Activated gamma-delta T cell treated with anti-CD3 and anti-CD28 coated beads, Interleukin-2, amount 50 U/mL, for 16 hours (primary cell): Measurements from ENCODE around the gene UBC.
"Not testable (repeated sequence)": the region's sequence is repeated elsewhere in the genome, so short reads cannot be mapped to it uniquely, and the experiment has no call there.

ENCODE experiments used
- DNase-seq: peaks from one replicate; pipeline ENCODE4 v3.0.0-alpha.2; 2020; ENCODE audit warnings: low read depth

Gene UBC

DNA sequence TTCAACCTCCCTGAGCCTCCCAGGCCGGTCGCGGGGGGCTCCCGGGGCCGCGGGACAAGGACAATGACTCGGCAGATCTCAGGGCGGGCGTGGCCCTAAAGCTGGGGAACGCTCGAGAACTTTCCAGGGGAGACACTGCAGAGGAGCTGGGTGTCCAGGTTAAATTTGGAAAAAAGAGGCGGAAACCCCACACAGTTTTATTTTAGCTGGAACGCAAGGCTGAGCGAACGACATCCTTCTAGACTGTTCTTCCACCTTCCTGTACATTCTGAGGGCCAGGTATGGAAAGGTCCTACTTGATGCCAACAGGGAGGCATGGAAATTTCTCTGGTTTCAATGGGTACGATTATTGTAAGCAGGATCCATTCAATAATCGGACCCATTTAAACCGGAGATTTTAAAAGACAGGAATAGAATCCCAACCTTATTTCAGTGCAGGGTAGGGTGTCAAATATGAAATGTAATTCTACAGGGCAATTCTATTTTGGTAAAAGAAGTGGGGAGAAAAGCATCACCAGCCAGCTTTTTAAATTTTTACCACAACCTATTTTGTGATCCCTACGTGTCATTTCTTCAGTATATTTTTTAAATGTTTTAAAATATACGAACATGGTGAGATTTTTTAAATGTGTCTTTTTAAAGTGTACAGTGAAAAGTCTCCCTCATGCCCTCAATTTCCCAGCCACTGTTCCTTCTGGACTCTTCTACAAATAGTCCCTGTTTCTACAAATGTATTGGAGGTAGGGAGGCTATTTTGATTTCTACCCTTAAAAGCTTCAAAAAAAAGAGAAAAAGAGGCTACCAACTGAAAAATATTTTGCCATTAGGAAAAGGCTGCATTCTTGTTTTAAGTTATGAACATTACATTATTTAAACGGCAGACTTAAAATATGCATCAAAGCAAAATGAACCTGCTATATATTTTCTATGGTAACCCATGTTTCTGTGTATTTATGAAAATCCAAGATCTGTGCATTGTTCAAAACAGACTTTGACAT lies 1.1 kb upstream of the UBC start:
- DNase-seq, result no peak

DNA sequence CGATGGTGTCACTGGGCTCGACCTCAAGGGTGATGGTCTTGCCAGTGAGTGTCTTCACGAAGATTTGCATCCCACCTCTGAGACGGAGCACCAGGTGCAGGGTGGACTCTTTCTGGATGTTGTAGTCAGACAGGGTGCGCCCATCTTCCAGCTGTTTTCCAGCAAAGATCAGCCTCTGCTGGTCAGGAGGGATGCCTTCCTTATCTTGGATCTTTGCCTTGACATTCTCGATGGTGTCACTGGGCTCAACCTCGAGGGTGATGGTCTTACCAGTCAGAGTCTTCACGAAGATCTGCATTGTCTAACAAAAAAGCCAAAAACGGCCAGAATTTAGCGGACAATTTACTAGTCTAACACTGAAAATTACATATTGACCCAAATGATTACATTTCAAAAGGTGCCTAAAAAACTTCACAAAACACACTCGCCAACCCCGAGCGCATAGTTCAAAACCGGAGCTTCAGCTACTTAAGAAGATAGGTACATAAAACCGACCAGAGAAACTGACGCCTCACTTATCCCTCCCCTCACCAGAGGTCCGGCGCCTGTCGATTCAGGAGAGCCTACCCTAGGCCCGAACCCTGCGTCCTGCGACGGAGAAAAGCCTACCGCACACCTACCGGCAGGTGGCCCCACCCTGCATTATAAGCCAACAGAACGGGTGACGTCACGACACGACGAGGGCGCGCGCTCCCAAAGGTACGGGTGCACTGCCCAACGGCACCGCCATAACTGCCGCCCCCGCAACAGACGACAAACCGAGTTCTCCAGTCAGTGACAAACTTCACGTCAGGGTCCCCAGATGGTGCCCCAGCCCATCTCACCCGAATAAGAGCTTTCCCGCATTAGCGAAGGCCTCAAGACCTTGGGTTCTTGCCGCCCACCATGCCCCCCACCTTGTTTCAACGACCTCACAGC lies 717 bp downstream of the UBC start:
- DNase-seq, result peak; percentile 87

DNA sequence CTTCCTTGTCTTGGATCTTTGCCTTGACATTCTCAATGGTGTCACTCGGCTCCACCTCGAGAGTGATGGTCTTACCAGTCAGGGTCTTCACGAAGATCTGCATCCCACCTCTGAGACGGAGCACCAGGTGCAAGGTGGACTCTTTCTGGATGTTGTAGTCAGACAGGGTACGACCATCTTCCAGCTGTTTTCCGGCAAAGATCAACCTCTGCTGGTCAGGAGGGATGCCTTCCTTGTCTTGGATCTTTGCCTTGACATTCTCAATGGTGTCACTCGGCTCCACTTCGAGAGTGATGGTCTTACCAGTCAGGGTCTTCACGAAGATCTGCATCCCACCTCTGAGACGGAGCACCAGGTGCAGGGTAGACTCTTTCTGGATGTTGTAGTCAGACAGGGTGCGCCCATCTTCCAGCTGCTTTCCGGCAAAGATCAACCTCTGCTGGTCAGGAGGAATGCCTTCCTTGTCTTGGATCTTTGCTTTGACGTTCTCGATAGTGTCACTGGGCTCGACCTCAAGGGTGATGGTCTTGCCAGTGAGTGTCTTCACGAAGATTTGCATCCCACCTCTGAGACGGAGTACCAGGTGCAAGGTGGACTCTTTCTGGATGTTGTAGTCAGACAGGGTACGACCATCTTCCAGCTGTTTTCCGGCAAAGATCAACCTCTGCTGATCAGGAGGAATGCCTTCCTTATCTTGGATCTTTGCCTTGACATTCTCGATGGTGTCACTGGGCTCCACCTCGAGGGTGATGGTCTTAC lies 1.7 kb downstream of the UBC start:
- not testable (repeated sequence) for DNase-seq

DNA sequence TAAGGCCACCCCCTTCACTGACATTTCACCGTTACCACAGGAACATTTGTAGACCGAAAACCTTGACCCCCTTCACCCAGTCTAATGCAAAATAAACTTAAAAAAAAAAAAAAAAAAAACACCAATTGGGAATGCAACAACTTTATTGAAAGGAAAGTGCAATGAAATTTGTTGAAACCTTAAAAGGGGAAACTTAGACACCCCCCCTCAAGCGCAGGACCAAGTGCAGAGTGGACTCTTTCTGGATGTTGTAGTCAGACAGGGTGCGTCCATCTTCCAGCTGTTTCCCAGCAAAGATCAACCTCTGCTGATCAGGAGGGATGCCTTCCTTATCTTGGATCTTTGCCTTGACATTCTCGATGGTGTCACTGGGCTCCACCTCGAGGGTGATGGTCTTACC lies 2.9 kb downstream of the UBC start:
- not testable (repeated sequence) for DNase-seq

DNA sequence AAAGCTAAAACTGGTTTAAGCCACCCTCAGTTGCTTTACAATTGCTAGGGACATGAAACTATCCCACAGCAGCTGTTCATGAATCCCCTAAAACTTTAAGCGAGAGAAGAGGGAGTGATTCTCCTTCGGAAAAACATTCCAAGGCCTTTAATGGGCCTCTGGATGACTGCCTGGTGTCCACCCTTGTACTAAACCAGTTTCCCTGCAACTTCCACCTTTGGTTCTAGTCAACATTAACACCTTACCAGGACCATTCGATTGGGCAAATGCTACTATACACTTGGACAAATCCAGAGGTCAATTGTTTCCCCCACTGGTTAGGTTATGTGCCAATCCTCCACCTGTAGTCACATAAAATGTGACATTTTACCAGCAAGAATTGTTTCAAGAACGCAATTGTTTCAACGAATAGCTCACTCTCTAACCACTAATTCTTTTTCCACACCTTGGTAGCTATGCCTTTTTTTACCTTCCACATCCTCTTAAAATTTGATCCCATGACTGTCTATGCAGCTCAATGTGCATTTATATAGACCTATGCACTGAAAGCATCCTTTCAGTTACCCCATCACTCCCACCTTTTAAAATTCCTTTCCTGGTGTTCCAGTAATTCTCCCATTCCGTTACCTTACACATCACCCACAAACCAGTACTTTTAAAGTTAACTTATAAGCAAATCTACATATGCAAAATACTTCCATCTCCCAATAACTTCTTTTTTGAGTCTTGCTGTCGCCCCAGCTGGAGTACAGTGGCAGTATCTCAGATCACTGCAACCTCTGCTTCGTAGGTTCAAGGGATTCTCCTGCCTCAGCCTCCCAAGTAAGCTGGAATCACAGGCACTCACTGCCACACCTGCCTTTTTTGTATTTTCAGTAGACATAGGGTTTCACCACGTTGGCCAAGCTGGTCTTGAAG lies 3.6 kb downstream of the UBC start:
- no peak for DNase-seq

DNA sequence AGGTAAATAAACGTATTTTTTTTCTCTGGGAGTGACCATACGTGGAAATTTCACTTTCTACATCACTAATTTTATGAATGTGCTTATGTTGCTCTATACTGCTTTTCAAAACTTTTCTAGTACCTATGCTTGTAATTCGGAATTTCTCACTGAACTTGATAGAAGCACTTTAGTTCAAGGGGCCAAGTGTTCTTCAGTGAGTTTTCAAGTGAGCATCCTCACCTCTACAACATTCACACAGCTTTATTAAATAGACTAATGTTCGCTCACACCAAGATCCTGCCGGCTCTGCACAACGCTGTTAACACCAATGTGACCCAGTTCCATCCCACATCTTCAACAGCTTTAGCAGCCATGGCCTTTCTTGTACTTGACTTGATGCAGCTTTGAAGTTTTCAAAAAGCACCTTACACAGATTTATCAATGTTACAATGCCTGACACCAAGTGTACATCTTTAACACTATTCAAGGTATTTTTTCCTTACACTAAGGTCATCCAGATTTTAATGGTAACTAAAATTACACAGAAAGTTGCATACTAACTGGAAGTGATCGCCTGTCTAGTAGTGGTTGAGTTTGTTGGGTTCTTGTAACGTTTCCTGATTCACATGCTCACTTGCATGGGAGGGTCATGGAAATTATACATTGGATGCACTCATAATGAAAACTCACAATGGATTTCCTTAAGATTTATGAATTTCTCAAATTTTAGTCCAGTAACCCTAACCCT lies 4.5 kb downstream of the UBC start:
- DNase-seq, result no peak

DNA sequence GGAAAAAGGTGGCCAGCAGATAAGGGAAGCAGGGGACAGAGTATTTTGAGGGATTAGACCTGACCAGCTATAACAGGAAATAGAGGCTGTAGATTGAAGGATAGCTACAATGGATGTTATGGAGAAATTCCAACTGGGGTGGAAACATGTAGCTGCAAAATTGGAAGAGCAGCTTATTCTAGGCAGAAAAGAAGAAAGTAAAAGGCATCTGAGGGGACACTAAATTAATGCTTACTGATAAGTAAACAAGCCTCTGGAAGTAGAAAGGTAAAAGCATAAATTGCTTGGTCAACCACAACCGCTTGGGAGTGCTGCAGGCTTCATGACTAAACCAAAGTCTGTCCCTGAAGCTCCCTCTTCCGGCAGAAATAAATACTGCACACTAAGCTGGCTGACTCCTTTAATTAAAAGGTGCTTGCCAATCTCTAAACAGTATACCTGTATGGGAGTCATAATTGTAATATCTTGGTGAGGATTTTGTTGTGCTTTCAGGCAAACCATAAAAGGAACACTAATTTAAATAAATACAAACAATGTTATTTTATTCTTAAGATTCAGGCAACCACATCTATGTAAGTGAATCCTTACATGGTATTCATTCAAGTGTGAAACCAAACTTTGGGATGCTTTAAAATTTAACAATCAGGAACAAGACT lies 7.7 kb downstream of the UBC start:
- DNase-seq, result peak; percentile 87

DNA sequence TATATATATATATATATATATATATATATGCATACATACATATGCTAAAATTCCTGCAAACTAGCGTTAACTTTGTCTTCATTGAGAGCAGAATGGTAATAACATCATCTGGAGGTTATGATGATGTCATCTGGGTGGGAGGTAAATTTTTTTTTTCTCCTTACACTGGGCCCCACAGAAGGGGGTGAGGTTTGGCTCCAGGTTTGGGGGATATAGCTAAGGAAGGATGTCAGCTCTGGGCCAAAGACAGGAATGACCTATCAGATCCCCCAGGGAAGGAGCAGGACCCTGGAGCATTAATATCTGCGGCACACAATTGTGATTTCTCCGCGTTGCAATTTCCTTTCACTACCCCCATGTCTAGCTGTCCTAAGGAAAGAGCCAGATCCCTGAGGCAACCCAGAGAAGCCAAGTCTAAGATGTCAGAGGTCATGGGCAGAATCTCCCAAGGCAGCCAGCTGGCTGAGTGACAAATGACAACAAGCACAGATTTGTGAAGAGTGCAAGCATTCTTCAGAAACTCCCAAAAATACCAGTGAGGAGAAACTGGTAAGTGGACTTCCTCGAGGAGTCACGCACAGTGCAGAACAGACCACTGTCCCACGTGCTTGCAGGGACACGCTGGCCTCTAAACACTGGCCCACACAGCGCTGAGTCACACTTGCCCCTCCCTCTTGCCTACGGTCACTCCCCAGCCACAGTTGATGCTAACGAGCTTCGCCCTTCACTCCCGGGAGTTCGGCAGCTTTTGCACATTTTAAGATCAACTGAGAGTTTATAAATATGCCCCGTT lies 9.9 kb downstream of the UBC start:
- DNase-seq, result no peak

DNA sequence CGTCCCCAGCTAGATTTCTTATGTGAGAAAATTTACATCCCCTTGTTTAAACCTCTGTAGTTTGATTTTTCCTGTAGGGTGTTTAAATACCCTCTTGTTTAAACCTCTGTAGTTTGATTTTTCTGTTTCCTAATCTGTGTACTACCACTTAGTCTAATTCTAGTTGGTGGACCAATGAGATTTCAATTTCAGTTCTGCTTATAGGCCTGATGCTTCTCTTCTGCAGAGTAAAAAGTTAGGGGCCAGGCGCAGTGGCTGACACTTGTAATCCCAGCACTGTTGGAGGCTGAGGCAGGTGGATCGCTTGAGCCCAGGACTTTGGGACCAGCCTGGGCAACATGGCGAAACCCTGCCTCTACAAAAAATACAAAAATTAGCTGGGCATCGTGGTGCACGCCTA lies 11.5 kb downstream of the UBC start:
- no peak for DNase-seq

DNA sequence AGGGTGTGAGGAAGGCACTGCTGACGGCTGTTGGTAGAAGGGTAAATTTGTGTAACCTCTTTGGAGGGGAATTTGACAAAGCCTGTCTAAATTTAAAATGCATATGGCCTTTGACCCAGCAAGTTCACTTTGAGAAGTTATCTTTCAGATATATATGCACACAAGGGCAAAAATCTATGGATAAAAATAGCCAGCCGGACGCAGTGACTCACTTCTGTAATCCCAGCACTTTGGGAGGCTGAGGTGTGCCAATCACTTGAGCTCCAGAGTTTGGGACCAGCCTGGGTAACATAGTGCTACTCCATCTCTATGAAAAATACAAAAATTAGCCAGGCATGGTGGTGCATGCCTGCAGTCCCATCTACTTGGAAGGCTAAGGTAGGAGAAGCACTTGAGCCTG lies 13.4 kb downstream of the UBC start:
- no peak for DNase-seq

DNA sequence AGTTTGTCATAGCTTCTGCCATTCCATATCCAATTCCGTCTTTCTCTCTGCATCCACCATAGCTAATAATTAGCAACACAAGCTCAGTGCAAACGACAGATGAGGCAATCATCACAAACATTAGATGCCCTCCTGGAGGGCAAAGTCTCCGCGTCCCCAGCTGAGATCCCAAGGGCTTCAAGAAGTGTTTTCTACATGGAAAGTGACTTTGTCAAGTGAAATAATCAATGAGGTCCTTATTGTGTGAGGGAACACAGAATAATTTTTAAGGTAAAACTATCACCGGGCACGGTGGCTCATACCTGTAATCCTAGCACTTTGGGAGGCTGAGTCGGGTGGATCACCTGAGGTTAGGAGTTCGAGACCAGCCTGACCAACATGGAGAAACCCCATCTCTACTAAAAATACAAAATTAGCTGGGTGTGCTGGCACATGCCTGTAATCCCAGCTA lies 14.1 kb downstream of the UBC start:
- DNase-seq, result not testable (repeated sequence)

DNA sequence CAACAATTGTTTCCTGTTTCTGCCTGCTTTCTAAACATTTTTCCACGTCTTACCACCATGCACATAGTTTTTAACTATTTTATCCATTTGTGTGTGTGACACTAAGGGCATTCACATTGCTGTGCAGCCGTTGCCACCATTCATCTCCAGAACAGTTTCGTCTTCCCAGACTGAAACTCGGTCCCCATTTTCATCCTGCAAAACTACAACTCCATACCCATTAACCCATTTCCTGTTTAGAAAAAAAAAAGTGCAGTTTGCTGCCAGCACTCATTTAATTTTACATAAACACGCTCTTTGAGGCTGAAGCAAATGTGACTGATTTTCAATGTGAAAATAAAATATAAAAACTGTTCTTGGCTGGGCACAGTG lies 15.5 kb downstream of the UBC start:
- no peak for DNase-seq

DNA sequence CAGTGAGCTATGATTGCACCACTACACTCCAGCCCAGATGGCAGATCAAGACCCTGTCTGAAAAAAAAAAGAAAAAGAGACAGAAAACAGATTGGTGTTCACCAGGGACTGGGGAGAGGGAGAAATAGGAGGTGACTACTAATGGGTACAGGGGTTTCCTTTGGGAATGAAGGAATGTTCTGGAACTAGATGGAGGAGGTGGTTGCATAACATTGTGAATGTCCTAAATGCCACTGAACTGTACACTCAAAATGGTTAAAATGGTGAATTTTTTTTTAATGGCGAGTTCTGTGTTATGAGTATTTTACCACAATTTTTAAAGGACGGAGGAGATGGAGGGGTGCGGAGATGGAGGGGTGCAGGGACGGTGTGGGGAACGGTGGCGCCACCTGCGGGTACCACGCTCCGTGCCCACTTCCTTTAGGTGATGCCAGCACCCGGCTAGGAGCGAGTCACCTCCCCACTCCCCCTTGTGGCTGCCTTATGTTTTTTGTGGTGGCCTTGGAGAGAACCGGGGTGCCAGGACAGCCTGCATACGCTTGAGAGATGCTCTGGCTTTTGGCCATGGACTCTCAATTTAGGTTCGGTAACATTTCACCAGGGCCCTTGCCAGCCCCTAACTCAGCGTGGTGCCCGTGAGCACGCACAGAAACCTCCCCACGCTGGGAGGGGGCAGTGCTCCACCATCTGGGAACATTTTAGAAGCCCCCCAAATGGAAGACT lies 16.1 kb downstream of the UBC start:
- peak; percentile 43 for DNase-seq

DNA sequence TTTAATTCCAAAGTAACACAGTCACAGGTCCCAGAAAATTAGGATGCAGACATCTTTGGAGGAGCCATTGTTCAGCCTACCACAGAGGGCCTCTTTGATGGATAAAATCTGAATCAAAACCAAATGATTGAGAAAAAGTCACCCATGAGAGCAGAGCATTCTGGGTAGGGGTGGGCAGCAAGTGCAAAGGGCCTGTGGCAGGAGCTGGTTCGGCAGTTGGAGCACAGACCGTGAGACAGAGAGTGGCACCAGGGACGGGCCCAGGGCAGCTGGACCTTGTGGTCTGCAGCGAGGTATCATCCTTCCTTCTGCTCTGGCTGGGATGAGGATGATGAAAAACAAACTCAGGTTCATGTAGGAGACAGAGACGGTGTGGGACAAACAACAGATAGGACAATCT lies 18.0 kb downstream of the UBC start:
- DNase-seq, result no peak

DNA sequence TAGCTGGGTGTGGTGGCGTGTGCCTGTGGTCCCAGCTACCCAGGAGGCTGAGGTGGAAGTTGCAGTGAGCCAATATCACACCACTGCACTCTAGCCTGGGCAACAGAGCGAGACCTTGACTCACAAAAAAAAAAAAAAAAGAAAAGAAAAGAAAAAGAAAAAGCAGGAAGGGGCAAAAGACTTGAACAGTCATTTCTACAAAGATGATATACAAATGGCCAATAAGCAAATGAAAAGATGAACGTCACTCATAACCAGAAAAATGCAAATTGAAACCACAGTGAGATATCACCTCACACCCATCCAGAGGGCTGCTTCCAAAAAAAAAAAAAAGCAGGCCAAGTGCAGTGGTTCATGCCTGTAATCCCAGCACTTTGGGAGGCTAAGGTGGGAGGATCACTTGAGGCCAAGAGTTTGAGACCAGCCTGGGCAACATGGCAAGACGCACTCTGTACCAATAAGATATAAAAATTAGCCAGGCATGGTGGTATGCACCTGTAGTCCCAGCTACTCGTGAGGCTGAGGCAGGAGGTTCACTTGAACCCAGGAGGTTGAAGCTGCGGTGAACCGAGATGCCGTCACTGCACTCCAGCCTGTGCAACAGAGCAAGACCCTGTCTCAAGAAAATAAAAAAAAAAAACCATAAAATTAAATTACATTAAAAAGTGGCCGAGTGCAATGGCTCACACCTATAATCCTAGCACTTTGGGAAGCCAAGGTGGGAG lies 20.5 kb downstream of the UBC start:
- no peak for DNase-seq

DNA sequence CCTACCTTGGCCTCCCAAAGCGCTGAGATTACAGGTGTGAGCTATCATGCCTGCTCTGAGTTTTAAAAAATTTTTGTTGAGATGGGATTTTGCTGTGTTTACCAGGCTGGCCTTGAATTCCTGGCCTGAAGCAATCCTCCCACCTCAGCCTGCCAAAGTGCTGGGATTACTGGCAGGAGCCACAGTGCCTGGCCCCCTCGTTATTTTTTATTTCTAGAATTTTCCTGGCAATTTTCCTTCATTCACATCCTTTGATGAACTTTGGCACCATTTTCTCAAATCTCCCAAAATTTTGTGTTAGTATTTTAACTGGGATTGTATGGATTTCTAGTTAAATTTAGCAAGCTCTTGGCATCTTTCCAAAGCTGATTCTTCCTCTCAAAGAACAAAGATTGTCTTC lies 26.2 kb downstream of the UBC start:
- DNase-seq, result no peak

DNA sequence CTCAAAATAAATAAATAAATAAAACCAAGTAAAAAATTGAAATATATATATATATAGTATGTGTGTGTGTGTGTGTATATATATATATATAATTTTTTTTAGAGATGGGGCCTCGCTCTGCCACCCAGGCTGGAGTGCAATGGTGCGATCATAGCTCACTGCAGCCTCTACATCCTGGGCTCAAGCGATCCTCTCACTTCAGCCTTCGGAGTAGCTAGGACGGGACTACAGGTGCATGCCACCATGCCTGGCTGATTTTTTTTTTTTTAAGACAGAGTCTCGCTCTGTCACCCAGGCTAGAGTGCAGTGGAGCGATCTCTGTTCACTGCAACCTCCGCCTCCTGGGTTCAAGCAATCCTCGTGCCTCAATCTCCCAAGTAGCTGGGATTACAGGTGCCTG lies 26.7 kb downstream of the UBC start:
- not testable (repeated sequence) for DNase-seq
